ENCODE measurements around the gene DNAL4. TPM values are rescaled to one million over a fixed set of nuclear protein-coding genes. Genes with fewer than 3 reads are reported as not detected.

Gene DNAL4
- total RNA-seq, 1 donor from 2014 or later = 19.4 TPM

DNA sequence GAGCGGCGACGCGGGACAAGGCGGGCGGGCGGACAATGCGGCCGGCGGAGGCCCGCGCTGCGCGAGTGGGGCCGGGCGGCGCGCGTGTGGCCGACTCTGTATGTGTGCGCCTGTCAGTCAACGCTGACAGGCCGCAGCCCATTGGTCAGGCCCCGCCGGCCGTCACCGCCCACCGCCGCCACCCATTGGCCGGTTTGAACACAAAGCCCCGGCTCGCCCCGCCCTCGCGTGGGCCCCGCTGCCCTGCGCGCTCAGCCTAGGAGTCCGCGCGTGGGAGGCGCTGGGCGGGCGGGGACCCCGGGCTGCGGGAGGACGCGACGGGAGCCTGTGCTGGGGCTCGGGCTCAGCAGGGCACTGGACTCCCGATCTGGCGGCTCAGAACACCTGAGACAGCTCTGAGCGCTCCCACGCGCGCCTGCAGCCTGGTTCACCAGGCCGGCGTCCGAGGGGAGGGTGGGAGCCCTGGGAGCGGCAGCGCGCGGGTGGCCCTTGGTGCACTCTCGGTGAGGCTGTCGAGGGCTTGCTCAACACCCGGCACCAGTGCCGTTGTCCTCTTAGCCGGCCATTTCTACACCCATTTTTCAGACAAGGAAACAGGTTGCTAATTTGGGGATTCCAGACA, 37.9 kb downstream of the DNAL4 start, which contains the start of gene SUN2:
Gene SUN2, minus strand, starts transcription at position 88 of the 622 bp plus-strand sequence. CDS start 3,370 bp downstream, outside the sequence.
- Mint-ChIP-seq H3K27me3 (ENCODE audit: unreplicated experiment) (peaks cover 14% of the 10 kb centered on the region), H3K36me3 (ENCODE audit: unreplicated experiment) (peaks cover 4% of the 10 kb centered on the region), H3K4me3 (ENCODE audit: unreplicated experiment) (peak within 1 kb of the TSS; percentile 99), H3K4me1 (ENCODE audit: low read depth, unreplicated experiment) (peaks cover 32% of the 10 kb centered on the region), H3K9me3 (ENCODE audit: unreplicated experiment) (peaks cover 11% of the 10 kb centered on the region), H3K27ac (ENCODE audit: unreplicated experiment) (peak within 1 kb of the TSS; percentile 98)
- peak; percentile 93 for DNase-seq
- TF ChIP-seq, protein P1, sequence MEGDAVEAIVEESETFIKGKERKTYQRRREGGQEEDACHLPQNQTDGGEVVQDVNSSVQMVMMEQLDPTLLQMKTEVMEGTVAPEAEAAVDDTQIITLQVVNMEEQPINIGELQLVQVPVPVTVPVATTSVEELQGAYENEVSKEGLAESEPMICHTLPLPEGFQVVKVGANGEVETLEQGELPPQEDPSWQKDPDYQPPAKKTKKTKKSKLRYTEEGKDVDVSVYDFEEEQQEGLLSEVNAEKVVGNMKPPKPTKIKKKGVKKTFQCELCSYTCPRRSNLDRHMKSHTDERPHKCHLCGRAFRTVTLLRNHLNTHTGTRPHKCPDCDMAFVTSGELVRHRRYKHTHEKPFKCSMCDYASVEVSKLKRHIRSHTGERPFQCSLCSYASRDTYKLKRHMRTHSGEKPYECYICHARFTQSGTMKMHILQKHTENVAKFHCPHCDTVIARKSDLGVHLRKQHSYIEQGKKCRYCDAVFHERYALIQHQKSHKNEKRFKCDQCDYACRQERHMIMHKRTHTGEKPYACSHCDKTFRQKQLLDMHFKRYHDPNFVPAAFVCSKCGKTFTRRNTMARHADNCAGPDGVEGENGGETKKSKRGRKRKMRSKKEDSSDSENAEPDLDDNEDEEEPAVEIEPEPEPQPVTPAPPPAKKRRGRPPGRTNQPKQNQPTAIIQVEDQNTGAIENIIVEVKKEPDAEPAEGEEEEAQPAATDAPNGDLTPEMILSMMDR (IDR thresholded peaks at IDR 0.05; ENCODE audit: partially characterized antibody, unreplicated experiment) = no peak

DNA sequence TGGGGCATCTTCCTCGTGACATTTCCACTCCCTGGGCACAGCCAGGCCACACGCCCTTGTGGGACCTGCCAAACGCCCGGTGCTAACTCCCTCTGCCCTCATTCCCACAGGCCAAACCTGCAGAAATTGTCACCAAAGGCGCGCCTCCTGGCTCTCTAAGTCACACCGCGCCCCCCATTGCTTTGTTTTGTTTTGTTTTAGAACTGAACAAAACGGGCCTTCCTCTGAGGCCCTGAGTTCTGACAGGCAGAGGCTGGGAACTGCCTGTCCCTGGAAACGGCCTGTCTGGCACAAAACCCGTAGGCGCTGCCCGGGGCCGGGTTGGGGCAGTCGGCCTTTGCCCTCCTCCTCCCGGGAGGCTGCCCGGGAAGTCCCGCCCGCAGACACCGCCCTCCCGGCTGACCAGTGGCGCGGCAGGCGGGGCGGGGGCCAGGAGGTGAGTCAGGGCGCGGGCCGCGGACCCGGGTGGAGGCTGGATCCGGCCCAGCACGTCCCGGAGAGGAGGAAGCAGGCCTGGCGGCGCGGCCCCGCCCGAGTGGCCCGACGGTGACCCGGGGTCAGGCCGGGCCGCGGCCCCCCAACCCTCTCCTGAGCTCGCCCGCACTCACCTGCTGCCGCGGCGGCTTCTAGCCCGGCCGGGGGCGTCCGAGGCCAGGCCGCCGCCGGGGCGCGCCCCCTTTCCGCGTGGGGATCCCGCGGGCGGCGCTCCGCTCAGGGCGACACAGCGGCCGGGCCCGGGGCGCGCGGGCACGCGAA, 38.6 kb downstream of the DNAL4 start:
- H3K9me3 Mint-ChIP-seq (ENCODE audit: unreplicated experiment) = peaks cover 10% of the 10 kb centered on the region
- peak overlapping the region; percentile 98 for H3K27ac Mint-ChIP-seq (ENCODE audit: unreplicated experiment)

DNA sequence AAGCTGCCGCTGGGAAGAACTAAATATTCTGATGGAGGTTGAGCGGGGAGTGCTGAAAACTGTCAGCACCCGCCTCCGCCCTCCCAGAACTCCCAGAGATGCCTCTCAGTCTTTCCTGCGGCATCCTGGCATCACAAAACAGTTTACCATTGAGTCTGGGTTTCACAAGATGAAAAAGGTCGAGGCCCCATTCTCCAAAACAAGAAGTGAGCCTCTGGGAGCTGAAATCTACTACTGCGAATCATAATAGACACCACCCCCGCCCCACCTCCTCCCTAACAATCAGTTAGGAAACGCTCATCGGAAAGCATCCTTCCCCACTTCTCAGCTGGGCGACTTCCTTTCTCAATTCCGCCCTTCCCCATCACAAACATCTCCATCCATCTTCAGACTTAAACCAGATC, 39.2 kb downstream of the DNAL4 start:
- Mint-ChIP-seq H3K9me3 (ENCODE audit: unreplicated experiment) (peaks cover 8% of the 10 kb centered on the region), H3K27ac (ENCODE audit: unreplicated experiment) (peak overlapping the region; percentile 98), H3K27me3 (ENCODE audit: unreplicated experiment) (peaks cover 12% of the 10 kb centered on the region), H3K36me3 (ENCODE audit: unreplicated experiment) (peaks cover 4% of the 10 kb centered on the region), H3K4me3 (ENCODE audit: unreplicated experiment) (peak overlapping the region; percentile 99), H3K4me1 (ENCODE audit: low read depth, unreplicated experiment) (peaks cover 24% of the 10 kb centered on the region)
- no peak for DNase-seq
- TF ChIP-seq, protein P1 (IDR thresholded peaks at IDR 0.05; ENCODE audit: partially characterized antibody, unreplicated experiment) = no peak

More for the DNA sequence above, 38.6 kb downstream of the DNAL4 start:
- H3K4me1 Mint-ChIP-seq (ENCODE audit: low read depth, unreplicated experiment) = peaks cover 27% of the 10 kb centered on the region
- peaks cover 13% of the 10 kb centered on the region for H3K27me3 Mint-ChIP-seq (ENCODE audit: unreplicated experiment)
- TF ChIP-seq, protein P1 (IDR thresholded peaks at IDR 0.05; ENCODE audit: partially characterized antibody, unreplicated experiment) = no peak
- DNase-seq = peak; percentile 77
- peak overlapping the region; percentile 99 for H3K4me3 Mint-ChIP-seq (ENCODE audit: unreplicated experiment)
- H3K36me3 Mint-ChIP-seq (ENCODE audit: unreplicated experiment) = peaks cover 4% of the 10 kb centered on the region

DNA sequence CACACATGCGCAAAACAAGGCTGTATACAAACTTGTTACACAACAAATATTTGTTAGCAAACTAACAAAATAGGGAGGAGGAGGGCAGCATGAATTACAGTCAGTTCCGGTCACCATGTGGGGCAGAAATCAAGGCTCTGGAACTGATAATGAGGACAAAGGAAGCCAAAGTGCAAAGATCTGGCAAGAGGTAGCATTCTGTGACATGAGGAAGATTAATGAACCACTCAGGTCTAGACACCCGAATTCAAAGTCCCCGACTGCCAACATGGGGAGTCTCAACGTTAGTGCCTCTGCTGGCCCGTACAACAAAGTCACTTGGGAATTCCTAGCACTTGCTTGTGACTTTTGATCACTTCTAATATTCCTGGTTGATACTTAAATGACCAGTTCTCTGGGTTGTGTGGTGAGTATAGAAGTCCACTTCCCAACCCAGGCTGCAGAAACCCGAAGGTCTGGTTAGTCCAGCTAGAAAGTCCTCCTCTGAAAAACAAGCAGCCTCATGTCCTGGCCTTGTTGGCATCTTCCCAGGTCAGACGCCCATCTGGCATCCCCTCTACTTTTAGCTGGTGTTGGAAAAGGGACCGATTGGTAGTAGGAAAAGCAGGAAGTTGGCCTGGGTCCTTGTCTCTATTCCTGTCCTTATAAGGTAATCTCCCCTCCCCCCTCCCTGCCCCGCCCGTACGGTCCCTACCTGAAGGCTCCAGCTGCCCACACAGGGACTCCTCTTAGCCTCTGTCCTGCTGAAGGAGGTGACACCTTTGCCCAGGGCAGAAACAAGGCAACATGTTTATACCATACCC, 39.8 kb downstream of the DNAL4 start:
- peak overlapping the region; percentile 98 for H3K27ac Mint-ChIP-seq (ENCODE audit: unreplicated experiment)
- no peak for DNase-seq
- peaks cover 12% of the 10 kb centered on the region for H3K27me3 Mint-ChIP-seq (ENCODE audit: unreplicated experiment)
- H3K9me3 Mint-ChIP-seq (ENCODE audit: unreplicated experiment) = peaks cover 8% of the 10 kb centered on the region
- H3K36me3 Mint-ChIP-seq (ENCODE audit: unreplicated experiment) = peaks cover 4% of the 10 kb centered on the region
- TF ChIP-seq, protein P1 (IDR thresholded peaks at IDR 0.05; ENCODE audit: partially characterized antibody, unreplicated experiment) = no peak
- peaks cover 22% of the 10 kb centered on the region for H3K4me1 Mint-ChIP-seq (ENCODE audit: low read depth, unreplicated experiment)
- peak overlapping the region; percentile 99 for H3K4me3 Mint-ChIP-seq (ENCODE audit: unreplicated experiment)

Measured in glutamatergic neuron (in vitro differentiated cells).